ENCODE measurements around the gene KRT1. TPM values are rescaled to one million over a fixed set of nuclear protein-coding genes. Genes with fewer than 3 reads are reported as not detected.

Gene KRT1
- total and polyA plus RNA-seq, 8 donors = 0.17 to 0.41 TPM; not detected in 6

- no peaks in the 10 kb centered on the region for H3K36me3 ChIP-seq
- no peak for FAIRE-seq
- no peak for TF ChIP-seq CTCF (IDR thresholded peaks at IDR 0.05)
- H3K27me3 ChIP-seq = peaks cover 0 to 6% (median 0%) of the 10 kb centered on the region in 4 donors
- 53% methylated on average over 6 of the region's 6 CpGs for WGBS, 2 donors
- no peak overlapping the region for H3K27ac ChIP-seq
- ATAC-seq = no peak
- H3K4me1 ChIP-seq = no peaks in the 10 kb centered on the region
- no peaks in the 10 kb centered on the region for H3K9me3 ChIP-seq
- no peak overlapping the region for H3K4me3 ChIP-seq
- no peak for DNase-seq
- intact Hi-C loops (cut with DNase I) = no loop called here
These were observed 31.1 kb downstream of the KRT1 start for GRCh38 chr12:52649066-52649465.

GRCh38 chr12:52648012-52648550 lies 32.1 kb downstream of the KRT1 start:
- no peak for DNase-seq
- ATAC-seq = no peak
- H3K4me1 ChIP-seq = no peaks in the 10 kb centered on the region
- H3K27me3 ChIP-seq = no peaks in the 10 kb centered on the region
- 92 to 96% methylated on average over 8 of the region's 8 CpGs for WGBS, 2 donors
- intact Hi-C loops (cut with DNase I) = no loop called here
- no peaks in the 10 kb centered on the region for H3K36me3 ChIP-seq
- no peak overlapping the region for H3K4me3 ChIP-seq
- no peak for TF ChIP-seq CTCF (IDR thresholded peaks at IDR 0.05)
- H3K9me3 ChIP-seq = no peaks in the 10 kb centered on the region
- no peak overlapping the region for H3K27ac ChIP-seq
- FAIRE-seq = no peak

- Histone ChIP-seq H3K4me1 (no peaks in the 10 kb centered on the region), H3K9me3 (no peaks in the 10 kb centered on the region), H3K36me3 (no peaks in the 10 kb centered on the region), H3K27ac (no peak overlapping the region), H3K4me3 (no peak overlapping the region), H3K27me3 (no peaks in the 10 kb centered on the region)
- FAIRE-seq = no peak
- DNase-seq = no peak
- no peak for TF ChIP-seq CTCF (IDR thresholded peaks at IDR 0.05)
- intact Hi-C loops (cut with DNase I) = no loop called here
- ATAC-seq = no peak
- 88 to 90% methylated on average over 9 of the region's 9 CpGs for WGBS, 2 donors
These were observed 32.6 kb downstream of the KRT1 start for GRCh38 chr12:52647601-52648000.

GRCh38 chr12:52646613-52647012 lies 33.6 kb downstream of the KRT1 start:
- intact Hi-C loops (cut with DNase I) = no loop called here
- Histone ChIP-seq H3K36me3 (no peaks in the 10 kb centered on the region), H3K27ac (no peak overlapping the region), H3K9me3 (no peaks in the 10 kb centered on the region), H3K4me1 (no peaks in the 10 kb centered on the region), H3K27me3 (no peaks in the 10 kb centered on the region), H3K4me3 (no peak overlapping the region)
- 76 to 82% methylated on average over 12 of the region's 12 CpGs for WGBS, 2 donors
- FAIRE-seq (no peak), DNase-seq (no peak), ATAC-seq (no peak)
- TF ChIP-seq CTCF (IDR thresholded peaks at IDR 0.05) = no peak

GRCh38 chr12:52645982-52646381 lies 34.2 kb downstream of the KRT1 start:
- intact Hi-C loops (cut with DNase I) = no loop called here
- no peak overlapping the region for H3K4me3 ChIP-seq
- FAIRE-seq (no peak), DNase-seq (no peak), ATAC-seq (no peak)
- H3K9me3 ChIP-seq = no peaks in the 10 kb centered on the region
- H3K27ac ChIP-seq = no peak overlapping the region
- no peaks in the 10 kb centered on the region for H3K27me3 ChIP-seq
- no peak for TF ChIP-seq CTCF (IDR thresholded peaks at IDR 0.05)
- 54 to 56% methylated on average over 4 of the region's 4 CpGs for WGBS, 2 donors
- H3K36me3 ChIP-seq = no peaks in the 10 kb centered on the region
- H3K4me1 ChIP-seq = no peaks in the 10 kb centered on the region

All from pancreas (tissue), 10 donors.